Fibroblast of mammary gland (primary cell): ENCODE measurements around the gene PER1.

Experiments
- DNase-seq: peaks from one replicate; pipeline ENCODE4 v3.0.0-alpha.2; 2010; ENCODE audit warnings: low read depth
- H3K4me3 ChIP-seq: 2 replicates; pipeline ENCODE4 v1.5.1; 2011; ENCODE audit warnings: low read depth, mild to moderate bottlenecking, low read length, moderate library complexity; ENCODE audit not compliant: control insufficient read depth
- TF ChIP-seq, protein P1 (sequence below): conservative IDR thresholded peaks from 2 replicates; pipeline ENCODE4 v1.5.1; 2011; ENCODE audit warnings: low read depth, low read length, inconsistent platforms; ENCODE audit not compliant: control insufficient read depth, insufficient read depth

PER1 gene

GRCh38 chr17:8163978-8164814 is 12.0 kb upstream of the PER1 start:
- TF ChIP-seq, protein P1, sequence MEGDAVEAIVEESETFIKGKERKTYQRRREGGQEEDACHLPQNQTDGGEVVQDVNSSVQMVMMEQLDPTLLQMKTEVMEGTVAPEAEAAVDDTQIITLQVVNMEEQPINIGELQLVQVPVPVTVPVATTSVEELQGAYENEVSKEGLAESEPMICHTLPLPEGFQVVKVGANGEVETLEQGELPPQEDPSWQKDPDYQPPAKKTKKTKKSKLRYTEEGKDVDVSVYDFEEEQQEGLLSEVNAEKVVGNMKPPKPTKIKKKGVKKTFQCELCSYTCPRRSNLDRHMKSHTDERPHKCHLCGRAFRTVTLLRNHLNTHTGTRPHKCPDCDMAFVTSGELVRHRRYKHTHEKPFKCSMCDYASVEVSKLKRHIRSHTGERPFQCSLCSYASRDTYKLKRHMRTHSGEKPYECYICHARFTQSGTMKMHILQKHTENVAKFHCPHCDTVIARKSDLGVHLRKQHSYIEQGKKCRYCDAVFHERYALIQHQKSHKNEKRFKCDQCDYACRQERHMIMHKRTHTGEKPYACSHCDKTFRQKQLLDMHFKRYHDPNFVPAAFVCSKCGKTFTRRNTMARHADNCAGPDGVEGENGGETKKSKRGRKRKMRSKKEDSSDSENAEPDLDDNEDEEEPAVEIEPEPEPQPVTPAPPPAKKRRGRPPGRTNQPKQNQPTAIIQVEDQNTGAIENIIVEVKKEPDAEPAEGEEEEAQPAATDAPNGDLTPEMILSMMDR, result no peak
- no peak overlapping the region for H3K4me3 ChIP-seq
- DNase-seq, result peak; percentile 83

DNA sequence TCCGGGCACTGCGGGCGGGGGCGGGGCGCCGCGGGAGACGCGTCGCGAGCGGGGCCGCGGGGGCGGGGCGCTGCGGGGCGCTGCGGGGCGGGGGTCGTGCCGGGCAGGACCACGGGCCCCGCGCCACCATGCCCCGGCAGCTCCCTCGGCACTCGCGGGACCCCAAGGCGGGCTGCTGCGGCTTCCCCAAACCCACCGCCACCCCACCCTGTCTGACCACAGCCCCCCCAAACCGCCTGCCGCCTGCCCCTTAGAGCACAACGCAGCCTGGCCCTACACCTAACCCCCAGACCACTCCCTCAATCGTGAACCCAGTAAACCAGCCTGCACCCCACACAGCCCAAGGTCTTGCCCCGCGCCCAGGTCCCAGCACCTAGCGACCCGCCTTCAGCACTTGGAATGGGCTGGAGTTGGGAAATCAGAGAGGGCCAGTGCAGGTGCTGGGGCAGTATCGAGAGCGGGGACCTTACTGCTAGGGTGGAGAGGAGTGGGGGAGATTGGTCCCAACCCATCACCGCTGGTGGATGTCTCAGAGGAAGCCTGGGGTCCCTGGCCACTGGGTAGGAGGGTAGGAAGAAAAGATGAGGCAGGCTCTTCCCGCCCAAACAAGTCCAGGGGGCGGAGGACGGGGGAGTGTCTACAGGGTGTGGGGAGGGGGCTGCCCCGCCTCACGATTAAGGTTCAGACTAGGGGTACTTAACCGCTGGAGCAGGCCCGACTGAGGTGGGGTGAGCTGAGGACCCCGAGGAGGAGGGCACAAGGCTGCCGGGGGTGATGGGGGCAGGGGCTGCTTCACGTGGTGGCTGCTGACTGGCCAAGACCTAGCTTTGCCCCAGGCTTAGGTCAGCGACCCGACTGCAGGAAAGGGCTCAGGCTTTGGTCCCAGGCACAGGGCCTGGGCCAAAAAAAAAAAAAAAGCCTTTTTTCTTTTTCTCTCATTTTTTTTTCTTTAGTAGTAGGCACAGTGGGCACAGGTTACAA is 11.1 kb upstream of the PER1 start:
- DNase-seq, result no peak
- peak overlapping the region; percentile 49 for H3K4me3 ChIP-seq
- TF ChIP-seq, protein P1, result no peak

DNA sequence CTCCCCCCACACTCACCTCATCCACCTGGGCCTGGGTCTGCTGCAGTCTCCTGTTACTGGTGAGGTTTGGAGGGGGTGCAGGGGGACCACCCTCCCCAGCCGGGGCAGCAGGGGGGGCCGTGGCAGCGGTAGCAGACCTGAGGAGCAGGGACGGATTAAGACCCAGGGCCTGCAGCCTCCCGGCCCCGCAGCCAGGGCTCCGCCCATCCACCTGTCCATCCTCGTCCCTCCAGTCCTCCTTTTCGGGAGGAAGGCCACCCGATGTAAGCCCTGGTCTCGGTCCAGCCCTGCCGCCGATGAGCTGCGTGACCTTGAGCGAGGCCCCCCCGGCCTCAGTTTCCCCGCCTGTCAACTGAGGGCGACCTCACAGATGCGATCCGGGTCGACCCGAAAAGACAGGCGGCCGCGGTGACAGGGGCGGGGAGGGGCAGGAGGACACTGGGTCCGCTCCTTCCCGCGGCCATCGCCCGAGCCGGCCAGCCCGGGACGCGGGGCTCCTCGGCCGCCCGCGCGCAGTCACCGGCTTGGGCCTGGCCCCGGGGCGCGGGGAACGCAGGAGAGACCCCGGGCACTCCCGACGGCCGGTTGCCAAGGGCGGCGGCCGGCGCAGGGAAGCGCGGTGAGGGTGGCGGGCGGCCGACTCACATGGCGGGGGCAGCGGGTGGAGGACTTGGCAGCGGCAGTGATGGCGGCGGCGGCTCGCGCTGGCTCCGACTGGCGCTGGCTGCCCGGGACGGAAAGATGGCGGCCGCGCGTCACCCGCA is 10.2 kb upstream of the PER1 start, which contains the start of gene VAMP2:
Gene VAMP2 (minus strand): TSS at position 716 of the 764 bp plus-strand sequence. CDS start 69 bp downstream, at position 647.
- peak within 1 kb of the TSS; percentile 83 for H3K4me3 ChIP-seq
- DNase-seq, result peak; percentile 50
- TF ChIP-seq, protein P1, result no peak

- TF ChIP-seq, protein P1, result no peak
- H3K4me3 ChIP-seq, result peak overlapping the region; percentile 83
- no peak for DNase-seq
These were observed 9.4 kb upstream of the PER1 start for GRCh38 chr17:8161289-8162232.

DNA sequence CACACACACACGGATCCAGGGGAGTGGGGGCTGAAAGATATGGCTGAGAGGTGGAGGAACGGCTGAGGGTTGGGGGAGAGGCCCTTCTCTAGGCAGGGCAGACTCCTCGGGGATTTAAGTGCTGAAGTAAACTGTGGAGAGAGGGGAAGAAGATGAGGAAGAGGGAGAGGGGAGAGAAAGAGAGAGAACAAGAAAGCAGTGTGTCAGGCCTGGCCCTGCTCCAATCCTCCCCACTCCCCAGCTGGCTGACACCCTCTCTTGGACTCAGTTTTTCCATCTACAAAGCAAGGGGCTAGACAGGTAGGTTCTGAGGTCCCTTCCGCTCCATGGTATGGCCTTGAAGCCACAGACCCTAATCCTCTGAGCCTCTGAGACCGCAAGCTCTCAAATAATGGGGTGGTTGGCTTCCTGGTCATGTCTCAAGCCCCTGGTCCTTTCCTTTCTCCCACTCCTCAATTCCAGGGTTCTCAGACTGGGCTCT is 8.6 kb upstream of the PER1 start:
- H3K4me3 ChIP-seq, result no peak overlapping the region
- TF ChIP-seq, protein P1, result no peak
- DNase-seq, result no peak

DNA sequence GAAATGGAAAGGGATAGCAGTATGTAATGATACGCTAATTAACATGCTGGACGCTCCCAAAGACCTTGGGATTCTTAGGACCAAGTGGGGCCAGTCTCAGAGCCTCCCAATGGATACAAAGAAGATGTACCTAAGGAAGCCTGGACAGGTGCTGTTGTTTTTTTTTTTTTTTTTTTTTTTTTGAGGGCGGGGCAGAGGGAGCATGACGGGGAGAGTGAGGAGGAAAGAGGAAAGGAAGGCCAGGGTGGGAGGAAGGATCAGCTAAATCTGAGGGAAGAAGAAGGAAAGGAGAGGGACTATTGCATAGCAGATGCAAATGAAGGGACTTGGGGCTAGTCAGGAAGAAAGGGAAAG is 8.0 kb upstream of the PER1 start:
- DNase-seq, result no peak
- TF ChIP-seq, protein P1, result no peak
- H3K4me3 ChIP-seq, result no peak overlapping the region
